Fibroblast of lung (primary cell): ENCODE results near the gene ZBTB40. TPM values are rescaled to one million over a fixed set of nuclear protein-coding genes. Genes with fewer than 3 reads are reported as not detected.

Source experiments
- DNase-seq, 2 donors: peaks; one replicate each; pipeline versions ENCODE4 v3.0.0 to v3.0.0-alpha.2; 2010; ENCODE audit warnings: low read depth in 2 of 2
- H2AFZ ChIP-seq: 2 replicates; pipeline ENCODE4 v1.5.1; 2012; ENCODE audit warnings: low read length, control low read depth, inconsistent platforms
- H3K27ac ChIP-seq: 2 replicates; pipeline ENCODE4 v1.5.1; 2011; ENCODE audit warnings: low read length, control low read depth; ENCODE audit not compliant: insufficient read depth
- H3K27me3 ChIP-seq: 2 replicates; pipeline ENCODE4 v1.5.1; 2011; ENCODE audit warnings: mild to moderate bottlenecking, low read length; ENCODE audit not compliant: control insufficient read depth, insufficient read depth
- H3K36me3 ChIP-seq: 2 replicates; pipeline ENCODE4 v1.5.1; 2011; ENCODE audit warnings: low read length; ENCODE audit not compliant: control insufficient read depth, insufficient read depth
- H3K4me1 ChIP-seq: 2 replicates; pipeline ENCODE4 v1.5.1; 2011; ENCODE audit warnings: low read length; ENCODE audit not compliant: control insufficient read depth, insufficient read depth; ENCODE audit errors: extremely low read depth
- H3K4me2 ChIP-seq: 2 replicates; pipeline ENCODE4 v1.5.1; 2011; ENCODE audit warnings: low read length, control low read depth; ENCODE audit not compliant: insufficient read depth; ENCODE audit errors: extremely low read depth
- H3K4me3 ChIP-seq, 4 experiments: fragments of 200-600 bp in 1 of 4; sonication (generic) in 1 of 4; replicated peaks in 1 of 4; 2 replicates each; pipeline ENCODE4 v1.5.1; 2011 to 2016; ENCODE audit warnings: low read length in 4 of 4, low read depth in 3 of 4, mild to moderate bottlenecking in 3 of 4, control low read depth in 2 of 4, inconsistent platforms in 1 of 4, mixed read lengths in 1 of 4; ENCODE audit not compliant: insufficient read depth in 1 of 4; ENCODE audit errors: control extremely low read depth in 1 of 4
- H3K79me2 ChIP-seq: 2 replicates; pipeline ENCODE4 v1.5.1; 2012; ENCODE audit warnings: mild to moderate bottlenecking, low read length, inconsistent platforms; ENCODE audit not compliant: control insufficient read depth, insufficient read depth
- H3K9ac ChIP-seq: 2 replicates; pipeline ENCODE4 v1.5.1; 2011; ENCODE audit warnings: mild to moderate bottlenecking, low read length, control low read depth; ENCODE audit not compliant: insufficient read depth
- H3K9me3 ChIP-seq: 2 replicates; pipeline ENCODE4 v1.5.1; 2012; ENCODE audit warnings: low read depth, low read length; ENCODE audit not compliant: control insufficient read depth, insufficient read depth
- H4K20me1 ChIP-seq: 2 replicates; pipeline ENCODE4 v1.5.1; 2011; ENCODE audit warnings: low read length; ENCODE audit not compliant: control insufficient read depth, insufficient read depth; ENCODE audit errors: extremely low read depth
- CTCF ChIP-seq, 2 donors: IDR thresholded peaks in 1 of 2; conservative IDR thresholded peaks in 1 of 2; 1 replicate in 1 of 2; 2 replicates in 1 of 2; pipeline ENCODE4 v1.5.1; 2011 to 2012; ENCODE audit warnings: low read length in 2 of 2, control low read depth in 1 of 2, inconsistent platforms in 1 of 2, low read depth in 1 of 2, mild to moderate bottlenecking in 1 of 2
- EZH2 ChIP-seq: IDR thresholded peaks from 2 replicates; pipeline ENCODE4 v1.5.1; 2012; ENCODE audit warnings: low read length, control low read depth, mild to moderate bottlenecking; ENCODE audit errors: missing control alignments
- polyA plus RNA-seq, 2 donors: library from polyadenylated mRNA; depleted of rRNA in 1 of 2; stranded (reverse) in 1 of 2; unstranded in 1 of 2; fragments of >200 nt; gene quantifications; 2 replicates each; pipeline ENCODE4 v1.2.1, GENCODE V29; 2011 to 2012; ENCODE audit warnings: missing spikeins in 1 of 2
- total RNA-seq: library from RNA; depleted of rRNA; stranded (reverse); fragments of >200 nt; gene quantifications from 2 replicates; pipeline ENCODE4 v1.2.1, GENCODE V29; 2014

The ZBTB40 gene
- total and polyA plus RNA-seq, 2 donors (not counting 1 experiment from before 2014, with no cell fraction given), result 3.4 to 12.4 TPM

DNA sequence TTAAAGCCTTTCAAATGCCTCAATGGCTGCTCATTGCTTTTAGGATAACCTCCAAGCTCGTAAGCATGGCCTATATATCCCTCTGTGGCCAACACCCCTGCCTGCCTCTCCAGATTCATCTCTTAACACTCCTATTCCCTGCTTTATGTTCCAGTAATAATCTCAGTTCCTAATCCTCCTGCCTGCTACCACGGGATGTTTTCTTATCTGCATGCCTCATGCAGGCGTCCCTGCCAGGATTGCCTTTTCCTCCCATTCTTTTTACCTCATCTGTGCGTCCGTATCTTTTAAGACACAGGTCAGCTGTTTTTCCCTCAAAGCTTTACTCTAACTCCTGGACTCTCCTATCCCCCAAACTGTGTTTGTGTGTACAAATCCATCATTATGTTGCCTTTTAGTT lies 36.1 kb downstream of the ZBTB40 start:
- Histone ChIP-seq H3K79me2 (no peaks in the 10 kb centered on the region), H3K4me3 (no peak overlapping the region), H2AFZ (no peak overlapping the region), H4K20me1 (no peaks in the 10 kb centered on the region), H3K27me3 (no peaks in the 10 kb centered on the region), H3K27ac (no peak overlapping the region), H3K36me3 (peaks cover 2% of the 10 kb centered on the region), H3K9ac (no peak overlapping the region), H3K4me2 (no peak overlapping the region), H3K9me3 (no peaks in the 10 kb centered on the region), H3K4me1 (no peaks in the 10 kb centered on the region)
- no peak for DNase-seq
- TF ChIP-seq CTCF (conservative IDR thresholded peaks at IDR 0.05 in 1 of 2, IDR thresholded peaks at IDR 0.05 in 1 of 2; ENCODE audit: low read depth in 1 of 2, low read length in 2 of 2) (no peak), EZH2 (no peak)

GRCh38 chr1:22488319-22488718 lies 36.7 kb downstream of the ZBTB40 start:
- no peak overlapping the region for H3K4me3 ChIP-seq
- DNase-seq, result no peak
- no peaks in the 10 kb centered on the region for H3K27me3 ChIP-seq
- no peaks in the 10 kb centered on the region for H3K4me1 ChIP-seq
- peaks cover 2% of the 10 kb centered on the region for H3K36me3 ChIP-seq
- H4K20me1 ChIP-seq, result no peaks in the 10 kb centered on the region
- H3K79me2 ChIP-seq, result no peaks in the 10 kb centered on the region
- H3K9ac ChIP-seq, result no peak overlapping the region
- H3K4me2 ChIP-seq, result no peak overlapping the region
- no peaks in the 10 kb centered on the region for H3K9me3 ChIP-seq
- H3K27ac ChIP-seq, result no peak overlapping the region
- TF ChIP-seq CTCF (conservative IDR thresholded peaks at IDR 0.05 in 1 of 2, IDR thresholded peaks at IDR 0.05 in 1 of 2; ENCODE audit: low read depth in 1 of 2, low read length in 2 of 2), result no peak
- TF ChIP-seq EZH2, result no peak
- H2AFZ ChIP-seq, result no peak overlapping the region

GRCh38 chr1:22489278-22489677 lies 37.6 kb downstream of the ZBTB40 start:
- DNase-seq, result no peak
- no peak overlapping the region for H3K27ac ChIP-seq
- H3K4me3 ChIP-seq, result no peak overlapping the region
- H3K9me3 ChIP-seq, result no peaks in the 10 kb centered on the region
- H3K36me3 ChIP-seq, result peaks cover 2% of the 10 kb centered on the region
- no peaks in the 10 kb centered on the region for H4K20me1 ChIP-seq
- H3K9ac ChIP-seq, result no peak overlapping the region
- no peak overlapping the region for H2AFZ ChIP-seq
- no peak for TF ChIP-seq CTCF (conservative IDR thresholded peaks at IDR 0.05 in 1 of 2, IDR thresholded peaks at IDR 0.05 in 1 of 2; ENCODE audit: low read depth in 1 of 2, low read length in 2 of 2)
- no peak for TF ChIP-seq EZH2
- H3K27me3 ChIP-seq, result no peaks in the 10 kb centered on the region
- H3K79me2 ChIP-seq, result no peaks in the 10 kb centered on the region
- H3K4me2 ChIP-seq, result no peak overlapping the region
- no peaks in the 10 kb centered on the region for H3K4me1 ChIP-seq
